Measurements from ENCODE around the gene CYP3A7.

DNA sequence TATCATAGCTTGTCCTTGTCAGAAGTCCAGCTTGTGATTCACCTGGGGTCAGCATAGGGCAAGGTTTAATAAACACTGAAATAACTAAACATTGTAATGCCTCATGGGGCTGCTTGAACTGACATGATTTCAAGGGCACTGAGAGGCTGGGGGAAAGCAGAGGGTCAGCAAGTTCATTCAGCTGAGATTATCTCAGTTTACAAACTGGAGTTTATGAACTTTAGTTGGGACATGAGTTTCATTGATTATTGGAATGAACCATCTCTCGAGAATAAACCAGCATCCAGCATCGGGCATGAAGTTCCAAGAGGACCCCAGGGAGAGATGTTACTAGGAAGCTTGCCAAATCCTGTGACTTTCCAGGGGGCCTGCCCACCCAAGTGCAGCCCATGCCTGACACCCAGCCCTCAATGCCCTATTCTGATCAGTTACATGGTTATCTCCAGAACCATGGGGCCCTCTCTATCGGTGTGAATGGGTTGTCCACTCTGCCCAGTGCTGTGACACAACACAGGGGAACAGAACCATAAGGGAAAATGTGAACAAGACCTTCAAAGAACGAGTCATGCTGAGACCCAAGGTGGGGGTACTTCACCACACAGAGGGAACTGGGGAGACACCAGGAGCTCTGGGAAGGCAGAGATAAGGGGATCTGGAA is 7.9 kb upstream of the CYP3A7 start:
- TF ChIP-seq, protein P1, sequence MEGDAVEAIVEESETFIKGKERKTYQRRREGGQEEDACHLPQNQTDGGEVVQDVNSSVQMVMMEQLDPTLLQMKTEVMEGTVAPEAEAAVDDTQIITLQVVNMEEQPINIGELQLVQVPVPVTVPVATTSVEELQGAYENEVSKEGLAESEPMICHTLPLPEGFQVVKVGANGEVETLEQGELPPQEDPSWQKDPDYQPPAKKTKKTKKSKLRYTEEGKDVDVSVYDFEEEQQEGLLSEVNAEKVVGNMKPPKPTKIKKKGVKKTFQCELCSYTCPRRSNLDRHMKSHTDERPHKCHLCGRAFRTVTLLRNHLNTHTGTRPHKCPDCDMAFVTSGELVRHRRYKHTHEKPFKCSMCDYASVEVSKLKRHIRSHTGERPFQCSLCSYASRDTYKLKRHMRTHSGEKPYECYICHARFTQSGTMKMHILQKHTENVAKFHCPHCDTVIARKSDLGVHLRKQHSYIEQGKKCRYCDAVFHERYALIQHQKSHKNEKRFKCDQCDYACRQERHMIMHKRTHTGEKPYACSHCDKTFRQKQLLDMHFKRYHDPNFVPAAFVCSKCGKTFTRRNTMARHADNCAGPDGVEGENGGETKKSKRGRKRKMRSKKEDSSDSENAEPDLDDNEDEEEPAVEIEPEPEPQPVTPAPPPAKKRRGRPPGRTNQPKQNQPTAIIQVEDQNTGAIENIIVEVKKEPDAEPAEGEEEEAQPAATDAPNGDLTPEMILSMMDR (IDR thresholded peaks at IDR 0.05; ENCODE audit: extremely low read depth in 1 of 2, insufficient read depth in 1 of 2, low read depth in 1 of 2, low read length in 2 of 2): no peak
- no peak for TF ChIP-seq POLR2A (IDR thresholded peaks at IDR 0.05; ENCODE audit: low read depth, low read length)
- no peak for TF ChIP-seq EZH2 (IDR thresholded peaks at IDR 0.05; ENCODE audit: borderline replicate concordance, low read depth, low read length, severe bottlenecking)
- TF ChIP-seq, protein P2, sequence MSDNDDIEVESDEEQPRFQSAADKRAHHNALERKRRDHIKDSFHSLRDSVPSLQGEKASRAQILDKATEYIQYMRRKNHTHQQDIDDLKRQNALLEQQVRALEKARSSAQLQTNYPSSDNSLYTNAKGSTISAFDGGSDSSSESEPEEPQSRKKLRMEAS (IDR thresholded peaks at IDR 0.05; ENCODE audit: insufficient read depth, insufficient read length): no peak

Data from endothelial cell of umbilical vein (primary cell).